ENCODE measurements around the gene LRIG2. TPM values are rescaled to one million over a fixed set of nuclear protein-coding genes. Genes with fewer than 3 reads are reported as not detected.

LRIG2 gene
- total RNA-seq, 1 experiment from 2014 or later: 6.1 TPM

DNA sequence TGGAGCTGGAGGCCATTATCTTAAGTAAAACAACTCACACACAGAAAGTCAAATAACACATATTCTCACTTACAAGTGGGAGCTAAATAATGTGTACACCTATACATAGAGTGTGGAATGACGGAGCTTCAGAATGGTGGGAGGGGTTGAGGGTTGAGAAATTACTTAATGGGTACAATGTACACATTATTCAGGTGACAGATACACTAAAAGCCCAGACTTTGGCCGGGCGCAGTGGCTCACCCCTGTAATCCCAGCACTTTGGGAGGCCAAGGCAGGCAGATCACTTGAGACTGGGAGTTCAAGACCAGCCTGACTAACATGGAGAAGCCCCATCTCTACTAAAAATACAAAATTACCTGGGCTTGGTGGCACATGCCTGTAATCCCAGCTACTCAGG is 24.9 kb upstream of the LRIG2 start:
- Histone ChIP-seq H3K79me2 (ENCODE audit: low read length) (no peaks in the 10 kb centered on the region), H4K20me1 (ENCODE audit: low read length) (no peaks in the 10 kb centered on the region), H3F3A (ENCODE audit: low read length, unreplicated experiment) (no peaks in the 10 kb centered on the region), H3K9ac (ENCODE audit: low read length) (no peak overlapping the region), H3K4me3 (ENCODE audit: low read length) (no peak overlapping the region), H2AFZ (ENCODE audit: low read length) (no peak overlapping the region), H3K4me1 (ENCODE audit: insufficient read depth, low read length) (peaks cover 8% of the 10 kb centered on the region), H3K36me3 (ENCODE audit: low read depth, low read length) (no peaks in the 10 kb centered on the region), H3K9me2 (replicated peaks; ENCODE audit: low read length) (no peaks in the 10 kb centered on the region), H3K27ac (ENCODE audit: low read length) (no peak overlapping the region), H3K27me3 (ENCODE audit: low read length) (no peaks in the 10 kb centered on the region), H3K9me3 (ENCODE audit: low read length) (no peaks in the 10 kb centered on the region), H3K4me2 (ENCODE audit: low read length) (no peak overlapping the region)
- TF ChIP-seq, protein P1, sequence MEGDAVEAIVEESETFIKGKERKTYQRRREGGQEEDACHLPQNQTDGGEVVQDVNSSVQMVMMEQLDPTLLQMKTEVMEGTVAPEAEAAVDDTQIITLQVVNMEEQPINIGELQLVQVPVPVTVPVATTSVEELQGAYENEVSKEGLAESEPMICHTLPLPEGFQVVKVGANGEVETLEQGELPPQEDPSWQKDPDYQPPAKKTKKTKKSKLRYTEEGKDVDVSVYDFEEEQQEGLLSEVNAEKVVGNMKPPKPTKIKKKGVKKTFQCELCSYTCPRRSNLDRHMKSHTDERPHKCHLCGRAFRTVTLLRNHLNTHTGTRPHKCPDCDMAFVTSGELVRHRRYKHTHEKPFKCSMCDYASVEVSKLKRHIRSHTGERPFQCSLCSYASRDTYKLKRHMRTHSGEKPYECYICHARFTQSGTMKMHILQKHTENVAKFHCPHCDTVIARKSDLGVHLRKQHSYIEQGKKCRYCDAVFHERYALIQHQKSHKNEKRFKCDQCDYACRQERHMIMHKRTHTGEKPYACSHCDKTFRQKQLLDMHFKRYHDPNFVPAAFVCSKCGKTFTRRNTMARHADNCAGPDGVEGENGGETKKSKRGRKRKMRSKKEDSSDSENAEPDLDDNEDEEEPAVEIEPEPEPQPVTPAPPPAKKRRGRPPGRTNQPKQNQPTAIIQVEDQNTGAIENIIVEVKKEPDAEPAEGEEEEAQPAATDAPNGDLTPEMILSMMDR (conservative IDR thresholded peaks at IDR 0.05; ENCODE audit: low read depth, low read length): no peak
- TF ChIP-seq EZH2phosphoT487 (IDR thresholded peaks at IDR 0.05; ENCODE audit: borderline replicate concordance, low read length): no peak
- TF ChIP-seq EZH2 (IDR thresholded peaks at IDR 0.05; ENCODE audit: low read length, unreplicated experiment): no peak
- ATAC-seq: no peak
- intact Hi-C loops (cut with micrococcal nuclease): no loop called here
- ChIA-PET CTCF (interaction anchor here (0.7 kb wide), 1 partner anchor 332 kb away, joined by 9 read pairs; no protein-coding TSS in a partner anchor), POLR2A (ENCODE audit: unreplicated experiment) (no interaction called here)
- DNase-seq: no peak
- no TSS peak for BruUV-seq (replicated peaks)

DNA sequence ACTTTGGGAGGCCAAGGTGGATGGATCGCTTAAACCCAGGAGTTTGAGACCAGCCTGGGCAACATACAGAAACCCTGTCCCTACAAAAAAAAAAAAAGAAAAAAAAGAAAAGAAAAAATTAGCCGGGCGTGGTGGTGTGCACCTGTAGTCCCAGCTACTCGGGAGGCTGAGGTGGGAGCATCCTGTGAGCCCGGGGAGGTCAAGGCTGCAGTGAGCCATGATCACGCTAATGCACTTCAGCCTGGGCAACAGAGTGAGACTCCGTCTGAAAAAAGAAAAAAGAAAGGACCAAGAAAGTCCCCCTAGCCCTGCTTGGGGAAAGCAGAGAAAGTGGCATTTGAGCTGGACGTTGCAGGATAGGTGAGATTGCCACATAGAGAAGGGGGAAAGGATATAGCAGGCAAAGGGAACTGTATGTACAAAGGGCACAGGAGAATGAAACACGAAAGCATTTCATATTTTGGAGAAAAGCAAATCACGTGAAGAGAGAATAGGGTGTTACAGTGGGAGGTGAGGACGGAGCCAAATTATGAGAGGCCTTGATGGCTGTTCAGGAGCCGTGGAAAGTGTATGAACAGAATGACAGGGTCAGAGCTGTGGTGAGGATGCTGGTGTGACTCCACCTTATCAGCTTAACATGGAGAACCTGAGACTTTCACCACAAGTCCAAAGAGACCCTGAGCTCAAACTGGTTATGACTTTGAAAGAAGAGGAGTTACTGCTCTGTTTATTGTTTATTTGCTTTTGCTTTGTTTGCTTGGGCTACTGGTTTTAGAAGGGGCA is 19.5 kb upstream of the LRIG2 start:
- BruUV-seq (replicated peaks): no TSS peak
- Histone ChIP-seq H3K4me2 (ENCODE audit: low read length) (no peak overlapping the region), H3K4me3 (ENCODE audit: low read length) (no peak overlapping the region), H3F3A (ENCODE audit: low read length, unreplicated experiment) (no peaks in the 10 kb centered on the region), H2AFZ (ENCODE audit: low read length) (no peak overlapping the region), H3K27ac (ENCODE audit: low read length) (no peak overlapping the region), H4K20me1 (ENCODE audit: low read length) (no peaks in the 10 kb centered on the region), H3K27me3 (ENCODE audit: low read length) (no peaks in the 10 kb centered on the region), H3K36me3 (ENCODE audit: low read depth, low read length) (no peaks in the 10 kb centered on the region), H3K9me3 (ENCODE audit: low read length) (no peaks in the 10 kb centered on the region), H3K79me2 (ENCODE audit: low read length) (no peaks in the 10 kb centered on the region), H3K9me2 (replicated peaks; ENCODE audit: low read length) (no peaks in the 10 kb centered on the region), H3K9ac (ENCODE audit: low read length) (no peak overlapping the region), H3K4me1 (ENCODE audit: insufficient read depth, low read length) (no peaks in the 10 kb centered on the region)
- ChIA-PET POLR2A (ENCODE audit: unreplicated experiment) (no interaction called here), CTCF (interaction anchor here (0.5 kb wide), 1 partner anchor 9 kb away, joined by 6 read pairs; no protein-coding TSS in a partner anchor)
- DNase-seq: no peak
- TF ChIP-seq, protein P1 (conservative IDR thresholded peaks at IDR 0.05; ENCODE audit: low read depth, low read length): no peak
- TF ChIP-seq EZH2 (IDR thresholded peaks at IDR 0.05; ENCODE audit: low read length, unreplicated experiment) (no peak), EZH2phosphoT487 (IDR thresholded peaks at IDR 0.05; ENCODE audit: borderline replicate concordance, low read length) (no peak)
- ATAC-seq: no peak
- intact Hi-C loops (cut with micrococcal nuclease): no loop called here

DNA sequence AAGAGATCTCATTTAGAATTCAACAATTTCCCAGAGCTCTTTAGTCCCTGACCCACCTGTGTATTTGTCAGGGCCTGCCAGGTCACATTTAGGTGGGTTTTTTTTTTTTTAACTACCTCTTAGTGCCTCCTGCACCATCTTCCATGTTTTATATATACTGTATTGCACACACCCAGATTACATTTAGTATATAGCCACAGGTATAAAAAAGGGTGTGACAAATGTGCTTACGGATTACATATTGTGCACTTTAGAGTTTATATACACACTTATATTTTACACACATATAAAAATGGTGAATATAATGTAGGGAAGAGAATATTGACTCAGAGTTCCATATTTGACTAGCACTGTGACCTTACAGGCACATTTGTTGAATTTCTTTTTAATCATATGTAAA is 17.4 kb upstream of the LRIG2 start:
- CTCF ChIA-PET: no interaction called here
- no peaks in the 10 kb centered on the region for H3K27me3 ChIP-seq (ENCODE audit: low read length)
- DNase-seq: no peak
- no peak overlapping the region for H3K9ac ChIP-seq (ENCODE audit: low read length)
- no peaks in the 10 kb centered on the region for H3K9me3 ChIP-seq (ENCODE audit: low read length)
- H3K27ac ChIP-seq (ENCODE audit: low read length): no peak overlapping the region
- H3F3A ChIP-seq (ENCODE audit: low read length, unreplicated experiment): no peaks in the 10 kb centered on the region
- no peak overlapping the region for H3K4me2 ChIP-seq (ENCODE audit: low read length)
- no peak overlapping the region for H3K4me3 ChIP-seq (ENCODE audit: low read length)
- intact Hi-C loops (cut with micrococcal nuclease): no loop called here
- no peaks in the 10 kb centered on the region for H3K79me2 ChIP-seq (ENCODE audit: low read length)
- H2AFZ ChIP-seq (ENCODE audit: low read length): no peak overlapping the region
- no peaks in the 10 kb centered on the region for H3K36me3 ChIP-seq (ENCODE audit: low read depth, low read length)
- TF ChIP-seq EZH2 (IDR thresholded peaks at IDR 0.05; ENCODE audit: low read length, unreplicated experiment) (no peak), EZH2phosphoT487 (IDR thresholded peaks at IDR 0.05; ENCODE audit: borderline replicate concordance, low read length) (no peak)
- TF ChIP-seq, protein P1 (conservative IDR thresholded peaks at IDR 0.05; ENCODE audit: low read depth, low read length): no peak
- H3K4me1 ChIP-seq (ENCODE audit: insufficient read depth, low read length): no peaks in the 10 kb centered on the region
- no peak for ATAC-seq
- H3K9me2 ChIP-seq (replicated peaks; ENCODE audit: low read length): no peaks in the 10 kb centered on the region
- no peaks in the 10 kb centered on the region for H4K20me1 ChIP-seq (ENCODE audit: low read length)
- BruUV-seq (replicated peaks): no TSS peak
- POLR2A ChIA-PET (ENCODE audit: unreplicated experiment): no interaction called here

Measured in PC-3 (cell line).